A549 (cell line): Measurements from ENCODE around the gene FZD7. TPM values are rescaled to one million over a fixed set of nuclear protein-coding genes. Genes with fewer than 3 reads are reported as not detected.

ENCODE experiments used
- ATAC-seq, 2 experiments: fragments of 200-7000 bp in 1 of 2; fragments of >200 bp in 1 of 2; cut with Nextera tagmentation in 1 of 2; cut with Tn5 transposase in 1 of 2; 3 replicates each; pipeline versions ENCODE4 v1.8.0 to v1.9.1; 2018 to 2020; ENCODE audit warnings: mild to moderate bottlenecking in 1 of 2, moderate library complexity in 1 of 2
- CTCF ChIA-PET: fragments of 300-600 bp; sonication (Branson Sonifier 250); formaldehyde crosslinking; extraction: SDS; loops from one replicate; lab custom pipeline; 2021; ENCODE audit warnings: antibody characterized with exemption, inconsistent platforms; lab: Yijun Ruan, JAX
- POLR2A ChIA-PET: fragments of 350-600 bp; formaldehyde crosslinking; extraction: SDS; loops from one replicate; lab custom pipeline; 2021; ENCODE audit warnings: antibody characterized with exemption, inconsistent platforms; lab: Yijun Ruan, JAX
- DNase-seq, 2 experiments: peaks; one replicate each; pipeline versions ENCODE4 v3.0.0 to v3.0.0-alpha.2; 2011 to 2016; ENCODE audit warnings: low read depth in 1 of 2, low spot score in 1 of 2
- FAIRE-seq: peaks from 2 replicates; lab custom pipeline; 2011; peaks lifted over from hg19 to GRCh38; lab: Jason Lieb, UNC
- H3K27ac ChIP-seq, 2 experiments: fragments of >200 bp; sonication (Bioruptor Twin); formaldehyde crosslinking; 3 replicates each; pipeline ENCODE4 v1.5.1; 2016 to 2017
- H3K4me1 ChIP-seq: fragments of >200 bp; sonication (Bioruptor Twin); formaldehyde crosslinking; 3 replicates; pipeline ENCODE4 v1.6.1; 2016
- H3K4me2 ChIP-seq: fragments of >200 bp; sonication (Bioruptor Twin); formaldehyde crosslinking; 3 replicates; pipeline ENCODE4 v1.6.1; 2016
- H3K4me3 ChIP-seq: fragments of >200 bp; sonication (Bioruptor Twin); formaldehyde crosslinking; 3 replicates; pipeline ENCODE4 v1.5.1; 2016
- H3K9me3 ChIP-seq: fragments of >200 bp; sonication (Bioruptor Twin); formaldehyde crosslinking; 3 replicates; pipeline ENCODE4 v1.6.1; 2016
- ATOH8 ChIP-seq: fragments of 250-450 bp; sonication (Bioruptor Pico); IDR thresholded peaks from 2 replicates; pipeline ENCODE4 v1.5.0; 2020; ENCODE audit warnings: low read depth, mild to moderate bottlenecking, moderate library complexity
- BCL3 ChIP-seq: fragments of >200 bp; sonication (Bioruptor Twin); formaldehyde crosslinking; IDR thresholded peaks from 3 replicates; pipeline ENCODE4 v1.6.1; 2016
- CTCF ChIP-seq: fragments of >200 bp; sonication (Bioruptor Twin); formaldehyde crosslinking; IDR thresholded peaks from 3 replicates; pipeline ENCODE4 v1.5.1; 2016
- E2F6 ChIP-seq: IDR thresholded peaks from 2 replicates; pipeline ENCODE4 v1.6.1; 2012; ENCODE audit warnings: low read depth, borderline replicate concordance
- EHMT2 ChIP-seq: fragments of 200-600 bp; sonication (generic); IDR thresholded peaks from 2 replicates; pipeline ENCODE4 v1.6.1; 2016; ENCODE audit warnings: antibody characterized with exemption, low read depth, mild to moderate bottlenecking, moderate library complexity
- HES2 ChIP-seq: fragments of >200 bp; sonication (Bioruptor Twin); formaldehyde crosslinking; IDR thresholded peaks from 2 replicates; pipeline ENCODE4 v1.6.1; 2016
- HOXA7 ChIP-seq: fragments of 250-450 bp; sonication (Bioruptor Pico); IDR thresholded peaks from 2 replicates; pipeline ENCODE4 v1.5.0; 2020; ENCODE audit warnings: mild to moderate bottlenecking, moderate library complexity
- HOXB13 ChIP-seq: fragments of 250-450 bp; sonication (Bioruptor Pico); IDR thresholded peaks from 2 replicates; pipeline ENCODE4 v1.5.0; 2020; ENCODE audit warnings: low read depth, mild to moderate bottlenecking, moderate library complexity
- JUNB ChIP-seq: fragments of >200 bp; sonication (Bioruptor Twin); formaldehyde crosslinking; IDR thresholded peaks from 2 replicates; pipeline ENCODE4 v1.6.1; 2016
- MAFK ChIP-seq: fragments of 450-650 bp; IDR thresholded peaks from 2 replicates; pipeline ENCODE4 v1.6.1; 2014; ENCODE audit not compliant: partially characterized antibody
- MAX ChIP-seq: IDR thresholded peaks from 2 replicates; pipeline ENCODE4 v1.6.1; 2012
- MYC ChIP-seq: IDR thresholded peaks from 2 replicates; pipeline ENCODE4 v1.6.1; 2012; ENCODE audit warnings: mild to moderate bottlenecking, inconsistent platforms, low read length, improper control_type of control experiment, borderline replicate concordance
- NFE2L2 ChIP-seq: fragments of 150-350 bp; conservative IDR thresholded peaks from 2 replicates; pipeline ENCODE4 v1.6.1; 2014; ENCODE audit warnings: low read length
- NR3C1 ChIP-seq: fragments of >200 bp; sonication (Bioruptor Twin); formaldehyde crosslinking; IDR thresholded peaks from 3 replicates; pipeline ENCODE4 v1.6.1; 2017
- PBX3 ChIP-seq: IDR thresholded peaks from 2 replicates; pipeline ENCODE4 v1.6.1; 2012
- PHF8 ChIP-seq: fragments of 200-600 bp; sonication (generic); IDR thresholded peaks from 2 replicates; pipeline ENCODE4 v1.6.1; 2016; ENCODE audit warnings: low read depth, mild to moderate bottlenecking, antibody characterized with exemption, moderate library complexity, borderline replicate concordance
- POLR2A ChIP-seq: IDR thresholded peaks from 2 replicates; pipeline ENCODE4 v1.6.1; 2012; ENCODE audit warnings: mild to moderate bottlenecking, low read length
- RCOR1 ChIP-seq: fragments of 150-350 bp; IDR thresholded peaks from 2 replicates; pipeline ENCODE4 v1.6.1; 2014; ENCODE audit warnings: antibody characterized with exemption, low read length, low read depth
- REST ChIP-seq: fragments of 200-600 bp; sonication (generic); IDR thresholded peaks from 2 replicates; pipeline ENCODE4 v1.6.1; 2016; ENCODE audit warnings: antibody characterized with exemption, mild to moderate bottlenecking, moderate library complexity
- RFX5 ChIP-seq: fragments of 450-650 bp; IDR thresholded peaks from 2 replicates; pipeline ENCODE4 v1.7.1; 2014; ENCODE audit warnings: antibody characterized with exemption, mild to moderate bottlenecking, moderate library complexity
- SREBF2 ChIP-seq: fragments of 450-650 bp; IDR thresholded peaks from 2 replicates; pipeline ENCODE4 v1.6.1; 2014; ENCODE audit warnings: mild to moderate bottlenecking, moderate library complexity
- USF2 ChIP-seq: fragments of 450-650 bp; IDR thresholded peaks from 2 replicates; pipeline ENCODE4 v1.6.1; 2014; ENCODE audit warnings: antibody characterized with exemption
- ZNF302 ChIP-seq: fragments of 250-450 bp; sonication (Bioruptor Pico); IDR thresholded peaks from 2 replicates; pipeline ENCODE4 v1.9.0; 2021; ENCODE audit warnings: inconsistent platforms, mild to moderate bottlenecking, moderate library complexity
- ZSCAN20 ChIP-seq: fragments of 250-450 bp; sonication (Bioruptor Pico); IDR thresholded peaks from 2 replicates; pipeline ENCODE4 v1.8.0; 2022; ENCODE audit warnings: mild to moderate bottlenecking, moderate library complexity
- WGBS: methylation state at CpG from one replicate; pipeline ENCODE4 v1.1.6; 2017; ENCODE audit errors: missing lambda C conversion rate; 5-methylcytosine and 5-hydroxymethylcytosine counted together
- polyA plus RNA-seq, 4 experiments: library from polyadenylated mRNA; depleted of rRNA in 3 of 4; stranded (reverse); fragments of >200 nt; fragmentation: RNase III in 1 of 4; extraction: RNeasy Plus Mini Kit Qiagen cat#74134 plus additional on column Dnase treatment in 1 of 4; gene quantifications; 2 replicates in 3 of 4; 3 replicates in 1 of 4; pipeline ENCODE4 v1.2.3, GENCODE V29; 2011 to 2017

Gene FZD7
- polyA plus RNA-seq, 2 of the 4 experiments (the other 2 are of a cell fraction), result 5.3 to 6.7 TPM

- 80% methylated on average over 5 of the region's 5 CpGs for WGBS
- ATAC-seq, result no peak
- Histone ChIP-seq H3K4me2 (no peak overlapping the region), H3K27ac (no peak overlapping the region), H3K4me1 (peaks cover 32% of the 10 kb centered on the region), H3K9me3 (no peaks in the 10 kb centered on the region), H3K4me3 (no peak overlapping the region)
- CTCF ChIA-PET, result interaction anchor here (0.6 to 3.6 kb wide), 7 partner anchors 10 to 1623 kb away, joined by 3 to 11 read pairs (median 4); no protein-coding TSS in a partner anchor
- FAIRE-seq, result no peak
- DNase-seq, result no peak
- POLR2A ChIA-PET, result no interaction called here
- no peak for TF ChIP-seq NFE2L2
Observed at GRCh38 chr2:202042444-202042843, 8.8 kb downstream of the FZD7 start.

GRCh38 chr2:202043475-202043874 lies 9.8 kb downstream of the FZD7 start:
- no peak for ATAC-seq
- Histone ChIP-seq H3K4me3 (no peak overlapping the region), H3K9me3 (no peaks in the 10 kb centered on the region), H3K4me1 (peaks cover 22% of the 10 kb centered on the region), H3K4me2 (no peak overlapping the region), H3K27ac (no peak overlapping the region)
- FAIRE-seq, result no peak
- CTCF ChIA-PET, result interaction anchor here (1.4 to 3.6 kb wide), 3 partner anchors 9 to 182 kb away, joined by 4 to 11 read pairs (median 6); no protein-coding TSS in a partner anchor
- 77% methylated on average over 4 of the region's 6 CpGs for WGBS
- TF ChIP-seq REST (no peak), MYC (no peak), EHMT2 (no peak), NR3C1 (no peak), HOXA7 (no peak), RFX5 (no peak), RCOR1 (no peak)
- DNase-seq, result no peak
- POLR2A ChIA-PET, result no interaction called here

GRCh38 chr2:202044777-202045176 lies 11.1 kb downstream of the FZD7 start:
- no peak for ATAC-seq
- no peak for TF ChIP-seq PHF8
- TF ChIP-seq MAX, result no peak
- no peak for TF ChIP-seq ZSCAN20 (CRISPR knock-in tag)
- no peak for TF ChIP-seq MAFK
- TF ChIP-seq HES2, result no peak
- TF ChIP-seq CTCF, result no peak
- no peak for TF ChIP-seq BCL3
- no peak for TF ChIP-seq ZNF302 (CRISPR knock-in tag)
- TF ChIP-seq HOXB13 (CRISPR knock-in tag), result no peak
- TF ChIP-seq SREBF2, result no peak
- no peak for TF ChIP-seq RFX5
- no peak for TF ChIP-seq POLR2A
- no peak for TF ChIP-seq NFE2L2
- TF ChIP-seq JUNB, result no peak
- TF ChIP-seq E2F6, result no peak
- TF ChIP-seq ATOH8, result no peak
- TF ChIP-seq USF2, result no peak
- TF ChIP-seq PBX3, result no peak
- TF ChIP-seq HOXA7, result no peak

More at GRCh38 chr2:202044777-202045176, 11.1 kb downstream of the FZD7 start:
- CTCF ChIA-PET, result interaction anchor here (0.7 kb wide), 1 partner anchor 107 kb away, joined by 4 read pairs; no protein-coding TSS in a partner anchor
- no peak overlapping the region for H3K27ac ChIP-seq
- no peak overlapping the region for H3K4me2 ChIP-seq
- no peaks in the 10 kb centered on the region for H3K9me3 ChIP-seq
- H3K4me3 ChIP-seq, result no peak overlapping the region
- peaks cover 9% of the 10 kb centered on the region for H3K4me1 ChIP-seq
- POLR2A ChIA-PET, result no interaction called here
- FAIRE-seq (no peak), DNase-seq (no peak)
